CD4-positive, alpha-beta memory T cell (primary cell): ENCODE measurements around the gene TMEM234. TPM values are rescaled to one million over a fixed set of nuclear protein-coding genes. Genes with fewer than 3 reads are reported as not detected.

Experiments
- CTCF ChIA-PET: fragments of 350-600 bp; sonication (Branson Sonifier 250); formaldehyde crosslinking; loops from one replicate; lab custom pipeline; 2021; ENCODE audit warnings: inconsistent platforms; ENCODE audit not compliant: partially characterized antibody; lab: Charles Lee
- POLR2A ChIA-PET: fragments of 350-600 bp; sonication (Branson Sonifier 250); formaldehyde crosslinking; loops from one replicate; lab custom pipeline; 2021; ENCODE audit not compliant: partially characterized antibody; lab: Charles Lee
- DNase-seq, 5 donors: peaks; one replicate each; pipeline versions ENCODE4 v3.0.0 to v3.0.0-alpha.2; 2020 to 2022; ENCODE audit warnings: mixed read lengths in 1 of 5
- H3K27ac ChIP-seq: one replicate; pipeline ENCODE4 v1.7.0; 2013; ENCODE audit warnings: low read depth, low read length
- H3K27me3 ChIP-seq: 2 replicates; pipeline ENCODE4 v1.7.0; 2013; ENCODE audit warnings: mild to moderate bottlenecking, low read length, moderate library complexity; ENCODE audit not compliant: insufficient read depth
- H3K36me3 ChIP-seq: 2 replicates; pipeline ENCODE4 v1.7.0; 2013; ENCODE audit warnings: mild to moderate bottlenecking, low read length, moderate library complexity; ENCODE audit not compliant: insufficient read depth
- H3K4me1 ChIP-seq: 2 replicates; pipeline ENCODE4 v1.7.0; 2013; ENCODE audit warnings: mild to moderate bottlenecking, low read length, moderate library complexity; ENCODE audit not compliant: insufficient read depth
- H3K4me3 ChIP-seq, 2 donors: one replicate each; pipeline ENCODE4 v1.7.0; 2013; ENCODE audit warnings: low read length in 2 of 2, mild to moderate bottlenecking in 1 of 2
- H3K9me3 ChIP-seq, 2 donors: one replicate each; pipeline ENCODE4 v1.7.0; 2013; ENCODE audit warnings: low read length in 2 of 2, control low read depth in 1 of 2; ENCODE audit not compliant: control insufficient read depth in 1 of 2
- H3K27ac Mint-ChIP-seq, 7 donors: one replicate each; pipeline ENCODE4 v1.8.0; 2020 to 2021; ENCODE audit warnings: mixed read lengths in 7 of 7, mild to moderate bottlenecking in 6 of 7, inconsistent platforms in 3 of 7, moderate library complexity in 3 of 7
- H3K27me3 Mint-ChIP-seq, 2 donors: one replicate each; pipeline ENCODE4 v1.8.0; 2020 to 2021; ENCODE audit warnings: mixed read lengths in 2 of 2
- H3K36me3 Mint-ChIP-seq, 2 donors: one replicate each; pipeline ENCODE4 v1.8.0; 2020 to 2021; ENCODE audit warnings: mixed read lengths in 2 of 2, inconsistent platforms in 1 of 2, mild to moderate bottlenecking in 1 of 2
- H3K4me1 Mint-ChIP-seq, 4 donors: one replicate each; pipeline ENCODE4 v1.8.0; 2020 to 2021; ENCODE audit warnings: mixed read lengths in 4 of 4, mild to moderate bottlenecking in 1 of 4
- H3K4me3 Mint-ChIP-seq, 8 donors: one replicate each; pipeline ENCODE4 v1.8.0; 2020 to 2021; ENCODE audit warnings: mixed read lengths in 8 of 8, mild to moderate bottlenecking in 7 of 8, moderate library complexity in 6 of 8, inconsistent platforms in 3 of 8
- H3K9me3 Mint-ChIP-seq, 8 donors: one replicate each; pipeline ENCODE4 v1.8.0; 2020 to 2021; ENCODE audit warnings: mixed read lengths in 8 of 8, mild to moderate bottlenecking in 5 of 8, inconsistent platforms in 3 of 8, moderate library complexity in 1 of 8
- intact Hi-C: fragments of 100-400 bp; cut with micrococcal nuclease; formaldehyde crosslinking; loops from one replicate; pipeline ENCODE4 v1.15.1; 2023
- polyA plus RNA-seq, 2 donors: library from polyadenylated mRNA; unstranded; fragments of 300-500 nt; fragmentation: Illumina TruSeq; gene quantifications; one replicate each; pipeline ENCODE4 v1.2.3, GENCODE V29; 2021
- total RNA-seq, 2 experiments: library from RNA; stranded (reverse); gene quantifications; one replicate each; pipeline ENCODE4 v1.2.3, GENCODE V29; 2021

The TMEM234 gene
- total and polyA plus RNA-seq, 4 experiments from 2014 or later = 5.1 to 30.7 (median 16.6) TPM

DNA sequence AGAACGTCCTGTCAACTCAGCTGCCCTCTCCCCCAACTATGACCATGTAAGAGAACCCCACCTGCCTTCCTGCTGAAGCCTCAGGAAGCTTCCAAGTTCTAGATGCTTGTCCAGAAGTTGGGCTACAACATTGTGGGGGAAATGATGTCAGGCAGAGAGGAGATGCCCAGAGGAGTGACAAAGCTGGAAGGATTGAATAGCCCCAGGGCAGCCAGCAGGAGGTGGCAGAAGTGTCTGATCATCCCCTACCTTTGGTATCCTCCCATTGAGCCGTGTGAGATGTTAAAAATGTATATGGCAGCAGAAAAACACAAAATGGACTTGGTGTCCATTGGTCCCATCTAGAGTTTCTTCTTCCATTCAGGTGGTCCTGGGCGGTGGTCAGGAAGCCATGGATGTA, 6.6 kb upstream of the TMEM234 start:
- no peak for DNase-seq
- intact Hi-C loops = no loop called here
- H3K4me3 Mint-ChIP-seq = no peak overlapping the region
- peaks cover 0 to 3% (median 0%) of the 10 kb centered on the region in 8 donors for H3K9me3 Mint-ChIP-seq
- CTCF ChIA-PET = interaction anchor here (0.6 to 2.9 kb wide), 4 partner anchors 12 to 33 kb away, joined by 3 to 9 read pairs (median 4); no protein-coding TSS in a partner anchor
- H3K9me3 ChIP-seq = no peaks in the 10 kb centered on the region
- POLR2A ChIA-PET = interaction anchor here (1.2 to 5.7 kb wide), 4 partner anchors 12 to 107 kb away, joined by 3 to 22 read pairs (median 4); partner anchors contain the start of genes LCK and MARCKSL1
- H3K4me3 ChIP-seq = no peak overlapping the region
- H3K27ac Mint-ChIP-seq = peak overlapping the region in 1 of 7 donors; percentile 6
- H3K27me3 ChIP-seq = no peaks in the 10 kb centered on the region
- peaks cover 7 to 16% (median 12%) of the 10 kb centered on the region in 4 donors for H3K4me1 Mint-ChIP-seq
- peaks cover 6% of the 10 kb centered on the region for H3K4me1 ChIP-seq
- H3K36me3 ChIP-seq = peaks cover 56% of the 10 kb centered on the region
- H3K27me3 Mint-ChIP-seq = no peaks in the 10 kb centered on the region
- no peak overlapping the region for H3K27ac ChIP-seq
- H3K36me3 Mint-ChIP-seq = peaks cover 31 to 44% of the 10 kb centered on the region in 2 donors

DNA sequence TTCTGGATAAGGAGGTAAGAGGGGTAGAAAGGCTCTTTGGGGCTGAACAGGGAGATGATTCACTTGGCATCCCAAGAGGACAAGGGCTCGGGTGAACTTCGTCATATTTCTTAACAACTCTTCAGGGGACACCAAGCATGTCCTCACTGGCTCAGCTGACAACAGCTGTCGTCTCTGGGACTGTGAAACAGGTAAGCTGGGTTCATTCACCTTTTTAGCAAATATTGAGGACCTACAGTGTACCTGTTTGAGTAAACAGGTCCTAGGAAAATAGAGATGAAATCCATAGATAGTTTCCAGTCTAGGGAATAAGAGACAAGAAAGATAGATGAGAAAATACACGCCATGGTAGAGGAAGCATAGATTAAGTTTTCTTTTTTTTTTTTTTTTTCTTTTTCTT, 2.1 kb upstream of the TMEM234 start:
- peaks cover 37% of the 10 kb centered on the region for H3K36me3 ChIP-seq
- Mint-ChIP-seq H3K4me1 (peaks cover 27 to 61% (median 37%) of the 10 kb centered on the region in 4 donors), H3K9me3 (peaks cover 0 to 3% (median 0%) of the 10 kb centered on the region in 8 donors), H3K36me3 (peaks cover 31 to 58% of the 10 kb centered on the region in 2 donors), H3K27me3 (no peaks in the 10 kb centered on the region), H3K4me3 (peak overlapping the region; percentile 66 to 97 (median 73)), H3K27ac (peak overlapping the region; percentile 86 to 100 (median 99))
- intact Hi-C loops = no loop called here
- H3K27ac ChIP-seq = peak overlapping the region; percentile 99
- H3K9me3 ChIP-seq = no peaks in the 10 kb centered on the region
- peaks cover 30% of the 10 kb centered on the region for H3K4me1 ChIP-seq
- H3K4me3 ChIP-seq = no peak overlapping the region
- H3K27me3 ChIP-seq = no peaks in the 10 kb centered on the region
- ChIA-PET POLR2A (interaction anchor here (0.8 to 4.1 kb wide), 6 partner anchors 16 to 44 kb away, joined by 3 to 24 read pairs (median 4); partner anchors contain the start of gene LCK), CTCF (interaction anchor here (1.5 to 2.4 kb wide), 4 partner anchors 9 to 25 kb away, joined by 4 to 23 read pairs (median 6); no protein-coding TSS in a partner anchor)
- DNase-seq = no peak

DNA sequence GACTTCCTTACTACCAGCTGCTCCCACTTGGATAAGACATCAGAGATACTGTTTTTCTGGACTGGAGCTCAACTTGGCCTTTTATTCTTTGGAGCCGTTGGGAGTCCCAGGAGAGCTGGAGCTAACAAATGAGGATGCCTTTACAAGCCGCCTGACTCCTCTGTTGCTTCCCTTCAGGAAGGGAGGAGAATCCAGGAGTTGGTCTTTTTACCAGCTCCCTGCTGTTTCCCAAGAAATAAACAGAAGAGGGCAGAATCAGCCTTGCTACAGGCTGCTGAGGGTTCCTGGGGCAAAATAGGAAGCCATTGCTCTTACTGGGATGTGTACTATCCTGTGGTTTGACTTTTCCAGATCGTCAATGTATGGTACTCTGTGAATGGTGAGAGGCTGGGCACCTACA, 1.5 kb upstream of the TMEM234 start:
- Histone ChIP-seq H3K9me3 (no peaks in the 10 kb centered on the region), H3K27ac (peak overlapping the region; percentile 99), H3K36me3 (peaks cover 33% of the 10 kb centered on the region), H3K4me3 (no peak overlapping the region), H3K4me1 (peaks cover 30% of the 10 kb centered on the region), H3K27me3 (no peaks in the 10 kb centered on the region)
- intact Hi-C loops = loop anchor here (2.0 kb wide), 2 partner anchors 27 to 67 kb away; partner anchors contain the start of gene LCK
- peaks cover 27 to 54% of the 10 kb centered on the region in 2 donors for H3K36me3 Mint-ChIP-seq
- ChIA-PET CTCF (interaction anchor here (0.8 to 2.4 kb wide), 6 partner anchors 8 to 148 kb away, joined by 3 to 23 read pairs (median 5); no protein-coding TSS in a partner anchor), POLR2A (interaction anchor here (0.7 to 4.1 kb wide), 11 partner anchors 16 to 170 kb away, joined by 3 to 24 read pairs (median 4); partner anchors contain the start of genes BSDC1, HDAC1, LCK and MARCKSL1)
- H3K4me1 Mint-ChIP-seq = peaks cover 27 to 63% (median 37%) of the 10 kb centered on the region in 4 donors
- H3K9me3 Mint-ChIP-seq = peaks cover 0 to 3% (median 0%) of the 10 kb centered on the region in 8 donors
- DNase-seq = no peak
- H3K4me3 Mint-ChIP-seq = peak overlapping the region; percentile 75 to 99 (median 97)
- H3K27ac Mint-ChIP-seq = peak overlapping the region; percentile 86 to 100 (median 99)
- H3K27me3 Mint-ChIP-seq = no peaks in the 10 kb centered on the region

DNA sequence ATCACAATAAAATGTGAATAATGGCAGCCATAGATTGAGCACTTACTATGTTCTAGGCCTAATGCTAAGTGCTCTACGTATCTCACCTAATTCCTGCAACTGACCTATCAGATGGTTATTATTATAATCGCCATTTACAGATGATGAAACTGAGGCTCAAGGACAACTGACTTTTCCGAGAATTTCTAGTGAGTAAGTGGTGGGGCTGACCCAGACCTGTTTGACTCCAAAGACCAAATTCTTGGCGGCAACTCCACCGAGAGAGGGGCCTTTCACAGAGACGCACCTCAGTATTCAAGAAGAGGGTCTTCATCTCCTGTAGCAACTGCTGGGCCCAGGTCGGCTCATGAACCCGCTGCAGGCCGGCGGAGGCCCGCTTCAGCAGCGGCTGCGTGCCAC, 573 bp downstream of the TMEM234 start:
- no peaks in the 10 kb centered on the region for H3K9me3 ChIP-seq
- ChIA-PET POLR2A (interaction anchor here (1.0 to 4.1 kb wide), 7 partner anchors 19 to 119 kb away, joined by 3 to 24 read pairs (median 4); partner anchors contain the start of genes HDAC1 and MARCKSL1), CTCF (no interaction called here)
- H3K9me3 Mint-ChIP-seq = peaks cover 0 to 3% (median 0%) of the 10 kb centered on the region in 8 donors
- peaks cover 31% of the 10 kb centered on the region for H3K4me1 ChIP-seq
- H3K27me3 ChIP-seq = no peaks in the 10 kb centered on the region
- no peaks in the 10 kb centered on the region for H3K27me3 Mint-ChIP-seq
- H3K27ac ChIP-seq = peak overlapping the region; percentile 99
- peaks cover 18% of the 10 kb centered on the region for H3K36me3 ChIP-seq
- H3K4me3 ChIP-seq = peak overlapping the region; percentile 96 to 97
- H3K4me1 Mint-ChIP-seq = peaks cover 23 to 62% (median 38%) of the 10 kb centered on the region in 4 donors
- H3K36me3 Mint-ChIP-seq = peaks cover 12 to 46% of the 10 kb centered on the region in 2 donors
- intact Hi-C loops = no loop called here
- H3K27ac Mint-ChIP-seq = peak overlapping the region; percentile 99 to 100 (median 99)
- no peak for DNase-seq
- H3K4me3 Mint-ChIP-seq = peak overlapping the region; percentile 95 to 99 (median 97)

DNA sequence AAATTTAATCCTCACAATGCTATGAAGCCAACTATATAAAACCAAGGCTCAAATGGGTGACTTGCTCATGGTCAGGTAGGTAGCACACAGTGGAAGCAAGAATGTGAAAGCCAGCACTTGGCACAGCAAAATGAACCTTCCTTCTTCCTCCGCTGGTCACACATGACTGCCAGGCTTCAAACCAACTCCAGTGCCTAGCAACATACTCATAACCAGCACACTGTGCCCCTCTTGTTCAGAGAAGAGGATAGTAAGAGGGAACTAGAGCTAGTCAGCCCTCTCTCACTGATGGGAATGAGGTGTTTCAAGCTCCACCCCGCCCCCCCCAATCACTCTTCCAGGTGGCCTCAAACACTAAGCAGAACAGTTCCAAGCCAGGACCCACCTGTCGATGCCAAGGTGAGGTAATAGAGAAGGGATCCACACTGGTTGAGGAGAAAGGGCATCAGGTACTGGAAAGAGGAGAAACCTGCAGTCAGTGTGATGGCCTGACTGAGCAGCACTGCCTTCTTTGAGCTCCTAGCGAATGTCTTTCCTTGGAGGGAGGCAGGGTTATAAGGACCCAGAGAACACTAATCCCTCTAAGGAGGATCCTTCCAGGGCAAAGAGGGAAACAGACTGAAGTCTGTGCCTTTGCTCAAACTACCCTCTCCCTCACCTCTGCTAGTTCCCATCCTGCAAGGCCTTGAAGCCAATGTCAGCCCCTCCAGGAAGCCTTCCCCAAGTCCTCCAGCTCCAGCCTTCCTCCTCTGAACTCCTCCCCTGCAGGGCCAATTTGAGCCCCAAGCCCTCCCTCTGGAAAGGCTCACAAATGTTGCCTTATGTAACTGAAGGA, 1.2 kb downstream of the TMEM234 start:
- no peaks in the 10 kb centered on the region for H3K27me3 Mint-ChIP-seq
- Histone ChIP-seq H3K4me1 (peaks cover 37% of the 10 kb centered on the region), H3K27ac (peak overlapping the region; percentile 99), H3K4me3 (peak overlapping the region in 1 of 2 donors; percentile 97), H3K27me3 (no peaks in the 10 kb centered on the region), H3K9me3 (no peaks in the 10 kb centered on the region), H3K36me3 (peaks cover 14% of the 10 kb centered on the region)
- no peak for DNase-seq
- peaks cover 12 to 46% of the 10 kb centered on the region in 2 donors for H3K36me3 Mint-ChIP-seq
- peaks cover 0 to 3% (median 0%) of the 10 kb centered on the region in 8 donors for H3K9me3 Mint-ChIP-seq
- intact Hi-C loops = no loop called here
- peaks cover 24 to 69% (median 44%) of the 10 kb centered on the region in 4 donors for H3K4me1 Mint-ChIP-seq
- peak overlapping the region; percentile 95 to 99 (median 97) for H3K4me3 Mint-ChIP-seq
- ChIA-PET CTCF (interaction anchor here (0.5 to 2.6 kb wide), 3 partner anchors 11 to 152 kb away, joined by 3 to 7 read pairs (median 5); no protein-coding TSS in a partner anchor), POLR2A (interaction anchor here (0.7 to 4.1 kb wide), 10 partner anchors 11 to 120 kb away, joined by 3 to 24 read pairs (median 3); partner anchors contain the start of genes CCDC28B, HDAC1 and MARCKSL1)
- peak overlapping the region; percentile 99 to 100 (median 99) for H3K27ac Mint-ChIP-seq

DNA sequence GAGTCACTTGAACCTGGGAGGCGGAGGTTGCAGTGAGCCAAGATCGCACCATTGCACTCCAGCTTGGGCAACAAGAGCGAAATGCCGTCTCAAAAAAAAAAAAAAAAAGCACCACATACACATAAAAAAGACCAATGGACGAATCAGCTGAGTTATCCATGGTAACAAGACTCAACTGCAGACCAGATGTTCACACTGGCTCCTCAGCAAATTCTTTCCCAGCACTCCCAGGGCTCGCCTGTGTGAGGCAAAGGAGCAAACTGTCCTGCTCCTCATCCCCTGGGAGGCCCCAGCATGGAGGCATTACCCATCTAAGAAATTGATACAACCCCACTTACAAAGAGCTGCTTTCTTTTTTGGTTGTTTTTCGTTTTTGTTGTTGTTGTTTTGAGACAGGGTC, 3.1 kb downstream of the TMEM234 start:
- intact Hi-C loops = no loop called here

More for the DNA sequence above, 3.1 kb downstream of the TMEM234 start:
- DNase-seq = no peak
- Histone ChIP-seq H3K4me3 (no peak overlapping the region), H3K27me3 (no peaks in the 10 kb centered on the region), H3K36me3 (peaks cover 9% of the 10 kb centered on the region), H3K27ac (no peak overlapping the region), H3K9me3 (no peaks in the 10 kb centered on the region), H3K4me1 (peaks cover 40% of the 10 kb centered on the region)
- H3K9me3 Mint-ChIP-seq = peaks cover 0 to 2% (median 0%) of the 10 kb centered on the region in 8 donors
- no peak overlapping the region for H3K4me3 Mint-ChIP-seq
- ChIA-PET CTCF (interaction anchor here (0.7 to 2.6 kb wide), 7 partner anchors 21 to 154 kb away, joined by 3 to 7 read pairs (median 3); partner anchors contain the start of gene KPNA6), POLR2A (interaction anchor here (1.2 kb wide), 1 partner anchor 117 kb away, joined by 4 read pairs; the partner anchor contains the start of gene MARCKSL1)
- no peaks in the 10 kb centered on the region for H3K27me3 Mint-ChIP-seq
- H3K27ac Mint-ChIP-seq = peak overlapping the region in 3 of 7 donors; percentile 13 to 53 (median 42)
- peaks cover 7 to 44% of the 10 kb centered on the region in 2 donors for H3K36me3 Mint-ChIP-seq
- H3K4me1 Mint-ChIP-seq = peaks cover 20 to 69% (median 46%) of the 10 kb centered on the region in 4 donors
